MCF 10A (cell line): ENCODE data around the gene AATK. TPM values are rescaled to one million over a fixed set of nuclear protein-coding genes. Genes with fewer than 3 reads are reported as not detected.

Source experiments
- BruUV-seq: library from RNA; stranded (reverse); fragments of 400-500 nt; replicated peaks from 2 replicates; lab custom pipeline; 2021; lab: Mats Ljungman, UMichigan
- CTCF ChIA-PET: fragments of 300-600 bp; sonication (Branson Sonifier 250); formaldehyde crosslinking; extraction: SDS; loops from one replicate; lab custom pipeline; 2021; ENCODE audit warnings: antibody characterized with exemption, inconsistent platforms; lab: Yijun Ruan, JAX
- POLR2A ChIA-PET: fragments of 300-600, 350-650 bp; sonication (Branson Sonifier 250); formaldehyde crosslinking; extraction: SDS; loops from one replicate; lab custom pipeline; 2020; ENCODE audit warnings: antibody characterized with exemption, inconsistent platforms; lab: Yijun Ruan, JAX
- DNase-seq: peaks from one replicate; pipeline ENCODE4 v3.0.0-alpha.2; 2018; ENCODE audit not compliant: unreplicated experiment
- H3K27ac Mint-ChIP-seq: one replicate; pipeline ENCODE4 v1.8.0; 2022; ENCODE audit warnings: mild to moderate bottlenecking, low read depth, mixed read lengths; ENCODE audit not compliant: unreplicated experiment
- H3K27me3 Mint-ChIP-seq: one replicate; pipeline ENCODE4 v1.8.0; 2022; ENCODE audit warnings: mixed read lengths; ENCODE audit not compliant: insufficient read depth, unreplicated experiment
- H3K36me3 Mint-ChIP-seq: one replicate; pipeline ENCODE4 v1.8.0; 2022; ENCODE audit warnings: mild to moderate bottlenecking, moderate library complexity, mixed read lengths; ENCODE audit not compliant: insufficient read depth, unreplicated experiment
- H3K4me1 Mint-ChIP-seq: one replicate; pipeline ENCODE4 v1.8.0; 2022; ENCODE audit warnings: mixed read lengths; ENCODE audit not compliant: insufficient read depth, unreplicated experiment
- H3K4me3 Mint-ChIP-seq: one replicate; pipeline ENCODE4 v1.8.0; 2022; ENCODE audit warnings: mild to moderate bottlenecking, moderate library complexity, mixed read lengths; ENCODE audit not compliant: unreplicated experiment
- H3K9me3 Mint-ChIP-seq: one replicate; pipeline ENCODE4 v1.8.0; 2022; ENCODE audit warnings: mixed read lengths; ENCODE audit not compliant: unreplicated experiment
- CTCF ChIP-seq: fragments of 200-600 bp; IDR thresholded peaks from one replicate; pipeline ENCODE4 v1.8.0; 2022; ENCODE audit warnings: antibody characterized with exemption, mild to moderate bottlenecking; ENCODE audit not compliant: unreplicated experiment
- intact Hi-C: fragments of 100-400 bp; cut with micrococcal nuclease; formaldehyde crosslinking; loops from 2 replicates; pipeline ENCODE4 v1.14.1; 2022
- total RNA-seq: library from RNA; stranded (reverse); gene quantifications from 2 replicates; pipeline ENCODE4 v1.2.3, GENCODE V29; 2022

The AATK gene
- total RNA-seq, 1 experiment from 2014 or later: 1.4 TPM

GRCh38 chr17:81198826-81199481, 32.9 kb upstream of the AATK start:
- H3K9me3 Mint-ChIP-seq: no peaks in the 10 kb centered on the region
- H3K27me3 Mint-ChIP-seq: no peaks in the 10 kb centered on the region
- TF ChIP-seq CTCF: no peak
- CTCF ChIA-PET: interaction anchor here (1.2 to 1.6 kb wide), 2 partner anchors 11 to 56 kb away, joined by 3 to 4 read pairs; no protein-coding TSS in a partner anchor
- peaks cover 12% of the 10 kb centered on the region for H3K36me3 Mint-ChIP-seq
- no peak overlapping the region for H3K27ac Mint-ChIP-seq
- H3K4me1 Mint-ChIP-seq: no peaks in the 10 kb centered on the region
- no peak for DNase-seq
- no peak overlapping the region for H3K4me3 Mint-ChIP-seq
- intact Hi-C loops: no loop called here
- POLR2A ChIA-PET: no interaction called here
- BruUV-seq: no TSS peak

GRCh38 chr17:81197831-81198490, 31.9 kb upstream of the AATK start:
- BruUV-seq: no TSS peak
- ChIA-PET CTCF (interaction anchor here (0.7 to 1.6 kb wide), 2 partner anchors 40 to 55 kb away, joined by 3 to 4 read pairs; no protein-coding TSS in a partner anchor), POLR2A (no interaction called here)
- no peaks in the 10 kb centered on the region for H3K4me1 Mint-ChIP-seq
- H3K27me3 Mint-ChIP-seq: no peaks in the 10 kb centered on the region
- H3K4me3 Mint-ChIP-seq: no peak overlapping the region
- no peak for DNase-seq
- no peaks in the 10 kb centered on the region for H3K9me3 Mint-ChIP-seq
- no peak for TF ChIP-seq CTCF
- H3K36me3 Mint-ChIP-seq: peaks cover 7% of the 10 kb centered on the region
- no peak overlapping the region for H3K27ac Mint-ChIP-seq
- intact Hi-C loops: no loop called here

GRCh38 chr17:81197409-81197795, 31.4 kb upstream of the AATK start:
- H3K9me3 Mint-ChIP-seq: no peaks in the 10 kb centered on the region
- peaks cover 7% of the 10 kb centered on the region for H3K36me3 Mint-ChIP-seq
- no peak overlapping the region for H3K27ac Mint-ChIP-seq
- no peak for TF ChIP-seq CTCF
- DNase-seq: no peak
- H3K27me3 Mint-ChIP-seq: no peaks in the 10 kb centered on the region
- no TSS peak for BruUV-seq
- H3K4me3 Mint-ChIP-seq: no peak overlapping the region
- CTCF ChIA-PET: interaction anchor here (0.7 kb wide), 1 partner anchor 39 kb away, joined by 4 read pairs; no protein-coding TSS in a partner anchor
- POLR2A ChIA-PET: no interaction called here
- no peaks in the 10 kb centered on the region for H3K4me1 Mint-ChIP-seq
- intact Hi-C loops: no loop called here

GRCh38 chr17:81196505-81197408, 30.7 kb upstream of the AATK start:
- intact Hi-C loops: no loop called here
- H3K27ac Mint-ChIP-seq: no peak overlapping the region
- H3K9me3 Mint-ChIP-seq: no peaks in the 10 kb centered on the region
- CTCF ChIA-PET: no interaction called here
- H3K4me3 Mint-ChIP-seq: no peak overlapping the region
- POLR2A ChIA-PET: no interaction called here
- no peaks in the 10 kb centered on the region for H3K4me1 Mint-ChIP-seq
- BruUV-seq: no TSS peak
- no peak for TF ChIP-seq CTCF
- no peaks in the 10 kb centered on the region for H3K27me3 Mint-ChIP-seq
- no peak for DNase-seq
- peaks cover 7% of the 10 kb centered on the region for H3K36me3 Mint-ChIP-seq
